GM18519 (cell line): ENCODE results near the gene KTI12.
"Not testable (repeated sequence)": the region's sequence is repeated elsewhere in the genome, so short reads cannot be mapped to it uniquely, and the experiment has no call there.

Experiments
- ATAC-seq: cut with Tn5 transposase; IDR thresholded peaks from one replicate; pipeline ENCODE4 v1.9.1; 2021; ENCODE audit warnings: mild to moderate bottlenecking, moderate library complexity; ENCODE audit not compliant: unreplicated experiment, low FRiP score

The KTI12 gene

GRCh38 chr1:52033190-52034049 lies at the start of gene KTI12:
TSS of gene KTI12 (minus strand) at chr1:52033810. CDS start at chr1:52033761, 49 bp downstream.
- ATAC-seq, result peak; percentile 85

GRCh38 chr1:52080014-52080415 lies 46.4 kb upstream of the KTI12 start:
- no peak for ATAC-seq

GRCh38 chr1:52077277-52077676 lies 43.7 kb upstream of the KTI12 start:
- not testable (repeated sequence) for ATAC-seq

DNA sequence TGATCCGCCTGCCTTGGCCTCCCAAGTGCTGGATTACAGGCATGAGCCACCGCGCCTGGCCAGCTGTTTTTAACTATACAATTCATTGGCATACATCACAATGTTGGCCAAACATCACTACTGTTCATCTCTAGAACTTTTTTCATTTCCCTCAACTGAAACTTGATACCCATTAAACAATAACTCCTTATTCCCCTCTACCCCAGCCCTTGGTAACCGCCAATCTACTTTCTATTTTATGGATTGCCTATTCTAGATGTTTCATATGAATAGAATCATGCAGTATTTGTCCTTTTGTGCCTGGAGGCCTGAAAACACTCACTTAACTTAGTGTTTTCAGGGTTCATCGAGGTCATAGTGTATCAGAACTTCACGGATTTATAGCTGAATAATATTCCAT lies 38.7 kb upstream of the KTI12 start:
- no peak for ATAC-seq

GRCh38 chr1:52070704-52071103 lies 37.1 kb upstream of the KTI12 start:
- ATAC-seq, result no peak

GRCh38 chr1:52063192-52063591 lies 29.6 kb upstream of the KTI12 start:
- no peak for ATAC-seq

- no peak for ATAC-seq
These were observed 27.2 kb upstream of the KTI12 start for GRCh38 chr1:52060822-52061221.

GRCh38 chr1:52059888-52060287 lies 26.3 kb upstream of the KTI12 start:
- no peak for ATAC-seq

DNA sequence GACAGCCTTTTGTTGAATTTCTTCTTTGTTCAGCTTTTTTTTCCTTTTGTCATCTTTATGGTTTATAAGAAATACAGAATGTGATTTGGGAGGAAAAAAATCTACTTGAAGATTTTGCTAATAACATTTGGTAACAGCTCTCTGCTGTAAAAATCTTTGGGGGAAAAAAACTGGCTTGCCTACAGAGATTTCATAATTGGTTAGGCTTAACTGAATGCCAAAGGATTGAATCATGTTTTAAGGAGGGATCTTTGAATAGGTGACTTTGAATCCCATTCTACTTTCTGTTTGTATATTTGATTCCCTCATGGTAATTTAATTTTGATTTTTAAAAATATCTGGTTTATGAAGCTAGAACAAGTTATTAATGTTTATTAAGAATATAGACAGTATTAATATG lies 25.7 kb upstream of the KTI12 start:
- no peak for ATAC-seq

- no peak for ATAC-seq
These were observed 24.3 kb upstream of the KTI12 start for GRCh38 chr1:52057876-52058415.

GRCh38 chr1:52057255-52057654 lies 23.6 kb upstream of the KTI12 start:
- ATAC-seq, result no peak

GRCh38 chr1:52056937-52057231 lies 23.3 kb upstream of the KTI12 start:
- peak; percentile 20 for ATAC-seq

DNA sequence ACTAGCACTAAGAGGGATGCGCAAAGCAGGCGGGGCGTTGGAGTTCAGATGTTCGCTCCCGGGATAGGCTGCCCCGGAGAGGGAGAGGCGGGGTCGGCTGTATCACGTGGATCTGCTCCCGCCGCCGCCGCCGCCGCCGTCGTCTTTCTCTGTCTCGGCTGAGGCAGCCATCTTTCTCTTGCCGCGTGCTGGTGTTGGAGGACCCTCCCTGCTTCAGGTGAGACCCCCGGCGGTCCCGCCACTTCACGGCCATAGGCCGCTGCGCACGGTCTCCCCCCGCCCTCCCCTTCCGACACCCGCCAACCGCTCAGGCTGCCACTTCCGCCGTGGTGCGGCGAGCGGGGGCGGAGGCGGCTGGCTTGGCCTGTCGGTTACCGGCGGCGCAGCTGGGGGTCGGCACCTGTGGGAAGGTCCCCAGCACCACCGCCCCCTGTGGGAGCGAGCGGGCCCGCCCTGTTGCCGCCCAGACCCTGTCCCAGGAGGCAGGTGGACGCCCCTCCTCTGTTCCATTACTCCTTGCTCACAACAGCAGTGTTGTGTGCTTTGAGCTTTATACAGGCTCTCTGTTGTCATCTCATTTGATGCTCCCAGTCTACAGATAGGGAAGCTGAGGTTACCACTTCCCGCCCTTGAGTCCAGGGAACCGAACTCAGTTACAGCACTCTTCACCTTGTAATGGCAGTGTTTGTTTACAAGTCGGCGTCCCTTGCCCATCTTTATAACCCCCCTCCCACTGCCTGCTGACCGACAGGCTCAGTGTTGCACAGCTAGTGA lies 22.7 kb upstream of the KTI12 start, which contains the start of gene BTF3L4:
Gene BTF3L4 (plus strand): TSS at position 133 of the 774 bp plus-strand sequence. CDS start 3,553 bp downstream, outside the sequence.
- ATAC-seq, result peak; percentile 63

- ATAC-seq, result no peak
These were observed 22.2 kb upstream of the KTI12 start for GRCh38 chr1:52055866-52056162.

DNA sequence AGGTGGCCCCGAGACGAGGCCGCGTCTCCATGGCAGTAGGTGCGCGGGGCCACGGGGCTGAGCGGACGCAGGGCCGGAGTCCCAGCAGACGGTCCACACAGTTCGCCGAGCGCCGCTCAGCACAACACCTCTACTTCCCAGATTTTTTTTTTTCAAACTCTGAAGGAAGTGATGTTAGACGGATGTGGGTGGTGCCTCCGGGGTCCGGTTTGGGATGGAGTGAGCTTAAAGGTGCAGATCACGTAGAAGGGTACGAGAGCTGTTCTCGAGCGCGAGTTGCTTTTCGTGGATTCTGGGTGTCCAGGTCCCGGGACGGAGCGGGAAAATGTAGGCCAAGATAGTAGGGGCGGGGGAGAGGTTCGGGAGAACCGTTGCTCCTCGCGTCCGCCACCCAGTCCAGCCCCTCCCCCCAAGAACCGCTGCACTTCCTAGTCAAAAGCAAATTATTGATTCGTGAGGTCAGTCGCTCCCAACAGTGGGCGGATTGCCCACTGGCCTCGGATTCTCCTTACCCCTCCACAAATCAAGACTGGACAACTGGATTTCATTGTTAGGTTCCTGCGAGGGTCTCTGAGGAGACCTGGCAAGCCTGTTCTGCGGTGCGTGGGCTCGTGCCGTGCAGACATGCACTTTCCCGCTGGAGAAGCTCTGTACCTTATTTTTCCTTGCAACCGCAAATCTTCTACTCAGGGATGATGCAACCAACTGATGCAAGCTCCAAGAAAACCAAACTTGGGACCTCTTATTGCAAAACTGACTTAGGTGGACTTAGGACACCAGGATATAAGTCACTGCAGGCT lies 21.7 kb upstream of the KTI12 start, which contains the start of gene TXNDC12:
Gene TXNDC12 (minus strand): TSS at position 126 of the 800 bp plus-strand sequence. CDS start 95 bp downstream, at position 31.
- ATAC-seq, result peak; percentile 31

DNA sequence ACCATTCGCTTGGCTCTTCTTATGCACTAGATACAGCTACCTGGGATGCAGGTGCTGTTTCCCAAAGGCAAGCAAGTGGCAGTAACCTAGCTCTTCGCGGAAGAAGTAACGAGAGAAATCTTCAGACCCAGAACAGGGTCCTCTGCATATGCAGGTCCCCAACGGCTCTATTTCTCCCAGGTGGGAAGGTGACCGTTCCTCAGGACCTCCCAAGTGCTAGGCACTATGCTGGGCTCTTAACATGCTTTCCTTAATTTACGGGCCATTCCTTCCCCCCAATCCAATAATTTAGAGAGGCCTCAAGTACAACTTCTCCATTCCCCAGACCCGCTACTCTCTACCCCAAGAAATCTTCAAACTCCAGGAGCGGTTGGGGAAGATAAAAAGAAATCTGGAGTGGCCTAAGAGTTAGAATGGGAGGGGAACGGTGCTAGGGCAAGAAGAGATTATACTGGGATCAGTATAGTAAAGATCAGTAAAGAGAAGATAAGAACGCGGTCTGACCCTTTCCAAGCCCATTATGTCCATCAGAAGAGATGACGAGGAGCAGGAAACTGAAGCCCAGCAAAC lies 21.0 kb upstream of the KTI12 start:
- no peak for ATAC-seq

GRCh38 chr1:52053862-52054261 lies 20.3 kb upstream of the KTI12 start:
- ATAC-seq, result no peak

DNA sequence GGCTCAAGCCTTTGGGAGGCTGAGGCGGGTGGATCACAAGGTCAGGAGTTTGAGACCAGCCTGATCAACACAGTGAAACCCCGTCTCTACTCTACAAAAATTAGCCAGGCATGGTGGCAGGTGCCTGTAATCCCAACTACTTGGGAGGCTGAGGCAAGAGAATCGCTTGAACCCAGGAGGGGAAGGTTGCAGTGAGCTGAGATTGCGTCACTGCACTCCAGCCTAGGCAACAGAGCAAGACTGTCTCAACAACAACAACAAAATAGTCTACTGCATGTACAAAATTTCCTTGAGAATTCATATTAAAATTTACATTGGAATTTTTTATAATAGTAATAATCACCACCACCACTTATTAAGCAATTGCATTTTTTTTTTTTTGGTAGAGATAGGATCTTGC lies 15.7 kb upstream of the KTI12 start:
- not testable (repeated sequence) for ATAC-seq

DNA sequence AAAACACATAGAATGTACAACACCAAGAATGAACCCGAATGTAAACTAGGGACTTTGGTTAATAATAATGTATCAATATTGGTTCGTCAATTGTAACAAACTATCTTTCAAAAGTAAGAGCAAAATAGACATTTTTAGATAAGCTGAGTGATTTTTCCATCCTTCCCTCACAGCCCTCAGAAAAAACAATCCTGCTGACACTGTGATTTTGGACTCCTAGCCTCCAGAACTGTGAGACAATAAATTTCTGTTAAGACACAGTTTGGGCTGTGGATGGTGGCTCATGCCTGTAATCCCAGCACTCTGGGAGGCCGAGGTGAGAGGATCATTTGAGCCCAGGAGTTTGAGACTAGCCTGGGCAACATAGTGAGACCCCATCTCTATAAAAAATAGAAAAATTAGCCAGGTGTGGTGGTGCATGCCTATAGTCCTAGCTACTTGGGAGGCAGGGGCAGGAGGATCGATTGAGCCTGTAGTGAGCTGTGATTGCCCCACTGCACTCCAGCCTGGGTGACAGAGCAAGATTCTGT lies 12.1 kb upstream of the KTI12 start:
- ATAC-seq, result not testable (repeated sequence)

DNA sequence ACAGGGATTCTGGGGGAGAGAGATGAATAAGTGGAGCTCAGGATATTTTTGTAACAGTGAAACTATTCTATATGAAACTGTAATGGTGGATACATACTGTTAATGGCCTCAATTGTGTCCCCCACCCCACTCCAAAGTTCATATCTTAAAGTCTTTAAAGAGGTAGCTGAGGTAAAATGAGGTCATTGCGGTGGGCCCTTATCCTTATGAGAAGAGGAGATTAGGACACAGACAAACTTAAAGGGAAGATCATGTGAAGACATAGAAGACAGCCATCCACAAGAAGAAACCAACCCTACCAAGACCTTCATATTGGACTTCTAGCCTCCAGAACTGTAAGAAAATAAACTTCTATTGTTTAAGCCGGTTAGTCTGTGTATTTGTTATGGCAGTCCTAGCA lies 11.6 kb upstream of the KTI12 start:
- ATAC-seq, result no peak
